Measurements from ENCODE around the gene SAP30BP. TPM values are rescaled to one million over a fixed set of nuclear protein-coding genes. Genes with fewer than 3 reads are reported as not detected.

The SAP30BP gene
- total and polyA plus RNA-seq, 5 experiments from 2014 or later, result 57.8 to 121 (median 72.0) TPM

DNA sequence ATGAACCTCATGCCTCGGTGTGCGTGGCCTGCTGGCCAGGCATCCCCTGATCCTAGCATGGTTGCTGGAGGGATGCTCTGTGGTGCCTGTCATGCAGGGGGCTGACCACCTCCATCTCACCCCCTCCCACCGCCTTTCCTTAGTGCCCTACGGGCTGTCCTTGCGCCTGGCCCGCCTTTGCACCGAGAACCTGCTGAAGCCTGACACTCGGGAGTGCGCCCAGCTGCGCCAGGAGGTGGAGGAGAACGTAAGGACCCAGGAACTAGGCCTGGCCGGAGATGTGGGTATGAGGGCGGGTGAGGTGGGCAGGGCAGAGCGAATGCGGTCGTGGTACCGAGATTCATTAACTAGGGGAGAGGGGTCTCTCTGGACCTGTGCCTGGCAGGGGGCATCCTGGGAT lies 73.1 kb downstream of the SAP30BP start:
- no peak for ATAC-seq
- Mint-ChIP-seq H3K9me3 (no peaks in the 10 kb centered on the region), H3K36me3 (no peaks in the 10 kb centered on the region), H3K4me1 (peaks cover 0 to 4% (median 0%) of the 10 kb centered on the region in 4 donors), H3K27me3 (peaks cover 0 to 7% (median 0%) of the 10 kb centered on the region in 5 donors), H3K27ac (no peak overlapping the region), H3K4me3 (no peak overlapping the region)
- POLR2A ChIA-PET, result no interaction called here
- DNase-seq, result no peak

DNA sequence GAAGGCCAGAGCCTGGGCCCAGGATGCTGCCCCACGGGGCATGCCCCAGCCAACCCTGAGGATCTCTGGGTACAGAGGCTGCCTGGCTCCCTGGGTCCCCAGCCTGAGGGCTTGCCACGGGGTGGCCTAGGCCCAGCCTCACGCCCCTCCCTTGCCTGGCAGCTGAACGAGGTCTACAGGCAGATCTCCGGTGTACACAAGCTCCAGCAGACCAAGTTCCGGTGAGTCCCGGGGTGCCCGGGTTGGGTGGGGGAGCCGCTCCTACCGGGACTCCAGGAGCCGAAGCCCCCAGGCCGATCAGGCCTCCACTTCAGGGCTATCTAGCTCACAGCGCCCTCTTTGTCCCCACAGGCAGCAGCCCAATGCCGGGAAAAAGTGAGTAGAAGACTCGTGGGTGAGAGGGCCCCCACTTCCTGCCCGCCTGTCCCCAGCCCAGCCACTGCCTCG lies 73.5 kb downstream of the SAP30BP start:
- ATAC-seq, result no peak
- H3K36me3 Mint-ChIP-seq, result no peaks in the 10 kb centered on the region
- POLR2A ChIA-PET, result no interaction called here
- H3K4me1 Mint-ChIP-seq, result peaks cover 0 to 4% (median 0%) of the 10 kb centered on the region in 4 donors
- no peak overlapping the region for H3K4me3 Mint-ChIP-seq
- H3K27ac Mint-ChIP-seq, result peak overlapping the region in 1 of 10 donors; percentile 9
- no peaks in the 10 kb centered on the region for H3K9me3 Mint-ChIP-seq
- no peak for DNase-seq
- H3K27me3 Mint-ChIP-seq, result peaks cover 0 to 7% (median 0%) of the 10 kb centered on the region in 5 donors

DNA sequence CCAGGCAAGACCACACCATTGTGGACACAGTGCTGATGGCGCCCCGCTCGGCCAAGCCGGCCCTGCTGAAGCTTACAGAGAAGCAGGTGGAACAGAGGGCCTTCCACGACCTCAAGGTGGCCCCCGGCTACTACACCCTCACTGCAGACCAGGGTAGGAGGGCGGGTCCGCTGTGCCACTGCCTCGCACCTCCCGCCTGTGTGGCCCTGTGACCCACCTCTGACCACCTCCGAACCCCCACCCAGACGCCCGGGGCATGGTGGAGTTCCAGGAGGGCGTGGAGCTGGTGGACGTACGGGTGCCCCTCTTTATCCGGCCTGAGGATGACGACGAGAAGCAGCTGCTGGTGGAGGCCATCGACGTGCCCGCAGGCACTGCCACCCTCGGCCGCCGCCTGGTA lies 75.2 kb downstream of the SAP30BP start:
- no peak overlapping the region for H3K4me3 Mint-ChIP-seq
- POLR2A ChIA-PET, result interaction anchor here (0.6 kb wide), 1 partner anchor 920 kb away, joined by 3 read pairs; no protein-coding TSS in a partner anchor
- no peak for DNase-seq
- no peak for ATAC-seq
- peaks cover 0 to 4% (median 0%) of the 10 kb centered on the region in 5 donors for H3K27me3 Mint-ChIP-seq
- H3K36me3 Mint-ChIP-seq, result no peaks in the 10 kb centered on the region
- no peak overlapping the region for H3K27ac Mint-ChIP-seq
- H3K4me1 Mint-ChIP-seq, result peaks cover 0 to 4% (median 0%) of the 10 kb centered on the region in 4 donors
- H3K9me3 Mint-ChIP-seq, result no peaks in the 10 kb centered on the region

DNA sequence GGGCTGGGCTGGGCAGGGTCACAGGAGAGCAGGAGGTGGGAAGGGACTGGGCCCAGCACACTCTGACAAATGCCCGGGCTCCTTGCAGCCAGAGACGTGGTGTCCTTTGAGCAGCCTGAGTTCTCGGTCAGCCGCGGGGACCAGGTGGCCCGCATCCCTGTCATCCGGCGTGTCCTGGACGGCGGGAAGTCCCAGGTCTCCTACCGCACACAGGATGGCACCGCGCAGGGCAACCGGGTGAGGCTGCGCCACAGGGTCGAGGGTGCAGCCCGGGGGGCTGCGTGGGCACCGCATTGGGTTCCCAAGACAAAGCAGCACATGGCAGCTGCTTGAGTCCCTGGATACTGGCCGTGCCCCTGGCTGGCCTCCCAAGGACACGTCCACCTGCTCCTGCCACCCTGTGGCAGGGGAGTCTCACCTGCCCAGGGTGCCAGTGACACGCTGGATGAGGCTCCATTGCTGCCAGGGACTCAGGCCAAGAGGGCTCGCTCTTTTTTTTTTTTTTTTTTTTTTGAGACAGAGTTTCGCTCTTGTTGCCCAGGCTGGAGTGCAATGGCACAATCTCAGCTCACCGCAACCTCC lies 76.6 kb downstream of the SAP30BP start:
- Mint-ChIP-seq H3K4me1 (peaks cover 3 to 7% (median 4%) of the 10 kb centered on the region in 4 donors), H3K27ac (no peak overlapping the region), H3K27me3 (peaks cover 0 to 3% (median 0%) of the 10 kb centered on the region in 5 donors), H3K36me3 (no peaks in the 10 kb centered on the region), H3K4me3 (no peak overlapping the region), H3K9me3 (no peaks in the 10 kb centered on the region)
- ATAC-seq (no peak), DNase-seq (no peak)
- POLR2A ChIA-PET, result interaction anchor here (0.6 kb wide), 1 partner anchor 398 kb away, joined by 3 read pairs; no protein-coding TSS in a partner anchor

DNA sequence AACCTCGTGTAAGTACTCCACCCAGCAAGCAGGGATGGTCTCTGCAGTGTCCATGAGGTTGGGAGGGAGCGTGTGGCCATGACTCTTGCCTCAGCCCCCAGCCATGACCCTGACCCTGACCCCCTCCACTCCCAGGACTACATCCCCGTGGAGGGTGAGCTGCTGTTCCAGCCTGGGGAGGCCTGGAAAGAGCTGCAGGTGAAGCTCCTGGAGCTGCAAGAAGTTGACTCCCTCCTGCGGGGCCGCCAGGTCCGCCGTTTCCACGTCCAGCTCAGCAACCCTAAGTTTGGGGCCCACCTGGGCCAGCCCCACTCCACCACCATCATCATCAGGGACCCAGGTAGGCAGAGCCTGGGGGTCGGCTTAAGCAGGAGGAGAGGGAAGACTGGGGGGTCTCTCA lies 81.6 kb downstream of the SAP30BP start:
- H3K27me3 Mint-ChIP-seq, result peaks cover 0 to 3% (median 0%) of the 10 kb centered on the region in 5 donors
- no peak overlapping the region for H3K27ac Mint-ChIP-seq
- POLR2A ChIA-PET, result interaction anchor here (0.6 to 3.3 kb wide), 5 partner anchors 30 to 130 kb away, joined by 3 to 14 read pairs (median 4); partner anchors contain the start of gene SMIM5
- H3K36me3 Mint-ChIP-seq, result no peaks in the 10 kb centered on the region
- H3K4me1 Mint-ChIP-seq, result peaks cover 8 to 14% (median 11%) of the 10 kb centered on the region in 4 donors
- H3K4me3 Mint-ChIP-seq, result no peak overlapping the region
- no peak for DNase-seq
- no peak for ATAC-seq
- H3K9me3 Mint-ChIP-seq, result no peaks in the 10 kb centered on the region

DNA sequence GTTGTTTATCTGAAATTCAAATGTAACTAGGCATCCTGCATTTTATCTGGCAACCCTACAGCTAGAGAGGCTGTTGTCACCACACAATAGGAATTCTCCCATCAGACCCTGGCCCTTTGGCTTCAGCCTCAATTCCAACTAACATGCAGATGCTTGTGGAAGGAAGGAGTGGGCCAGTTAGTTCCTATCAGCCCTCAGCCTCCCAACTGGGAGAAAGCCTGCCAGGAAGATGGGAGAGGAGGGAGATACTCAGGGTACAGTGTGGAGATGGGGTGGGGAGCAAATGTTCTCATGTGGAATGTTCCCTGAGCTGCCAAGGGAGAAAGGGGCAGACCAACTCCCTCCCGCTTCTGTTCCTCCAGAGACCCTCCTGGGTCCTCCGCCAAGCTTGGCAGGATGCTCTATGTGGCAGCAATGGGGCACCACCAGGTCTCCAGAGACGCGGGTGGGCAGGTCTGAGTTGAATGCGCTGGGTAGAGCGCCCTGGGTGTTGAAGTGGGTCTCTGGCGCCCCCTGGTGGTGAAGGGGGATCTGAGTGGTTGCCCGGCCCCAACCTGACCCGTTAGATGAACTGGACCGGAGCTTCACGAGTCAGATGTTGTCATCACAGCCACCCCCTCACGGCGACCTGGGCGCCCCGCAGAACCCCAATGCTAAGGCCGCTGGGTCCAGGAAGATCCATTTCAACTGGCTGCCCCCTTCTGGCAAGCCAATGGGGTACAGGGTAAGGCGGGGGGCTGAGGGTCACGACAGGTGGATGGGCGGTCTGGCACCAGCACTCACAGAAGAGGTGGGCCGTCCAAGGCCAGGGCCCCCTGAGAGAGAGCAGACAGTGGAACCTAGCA lies 82.6 kb downstream of the SAP30BP start:
- Mint-ChIP-seq H3K36me3 (no peaks in the 10 kb centered on the region), H3K27me3 (peaks cover 0 to 3% (median 0%) of the 10 kb centered on the region in 5 donors), H3K27ac (peak overlapping the region in 3 of 10 donors; percentile 27 to 83 (median 51)), H3K4me3 (peak overlapping the region in 1 of 10 donors; percentile 11), H3K9me3 (no peaks in the 10 kb centered on the region), H3K4me1 (peaks cover 10 to 18% (median 15%) of the 10 kb centered on the region in 4 donors)
- peak; percentile 67 to 73 for ATAC-seq
- POLR2A ChIA-PET, result interaction anchor here (0.6 to 3.3 kb wide), 5 partner anchors 29 to 117 kb away, joined by 3 to 14 read pairs (median 4); partner anchors contain the start of gene SMIM5
- peak; percentile 71 to 93 (median 86) for DNase-seq

DNA sequence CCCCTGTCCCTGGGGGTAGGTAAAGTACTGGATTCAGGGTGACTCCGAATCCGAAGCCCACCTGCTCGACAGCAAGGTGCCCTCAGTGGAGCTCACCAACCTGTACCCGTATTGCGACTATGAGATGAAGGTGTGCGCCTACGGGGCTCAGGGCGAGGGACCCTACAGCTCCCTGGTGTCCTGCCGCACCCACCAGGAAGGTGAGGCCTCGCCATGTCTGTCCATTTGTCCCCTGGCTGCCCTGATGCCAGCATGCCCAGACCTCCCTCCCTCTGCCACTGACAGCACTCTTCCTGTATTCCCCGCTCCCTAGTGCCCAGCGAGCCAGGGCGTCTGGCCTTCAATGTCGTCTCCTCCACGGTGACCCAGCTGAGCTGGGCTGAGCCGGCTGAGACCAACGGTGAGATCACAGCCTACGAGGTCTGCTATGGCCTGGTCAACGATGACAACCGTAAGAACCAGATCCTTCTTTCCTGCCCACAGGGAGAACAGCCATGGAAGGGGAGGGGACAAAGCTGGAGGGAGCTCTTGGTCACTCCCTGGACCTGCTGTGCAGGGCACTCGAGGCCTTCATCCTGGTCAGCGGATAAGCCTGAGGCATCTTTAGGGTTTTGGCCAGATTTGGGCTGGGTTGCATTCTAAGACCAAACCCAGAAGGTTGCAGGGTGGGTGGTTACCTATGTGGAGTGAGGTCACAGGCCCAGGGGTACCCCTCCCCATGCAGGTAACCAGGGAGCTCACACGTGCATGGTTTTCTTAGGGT lies 83.7 kb downstream of the SAP30BP start:
- ATAC-seq (no peak), DNase-seq (no peak)
- peaks cover 0 to 3% (median 0%) of the 10 kb centered on the region in 5 donors for H3K27me3 Mint-ChIP-seq
- H3K36me3 Mint-ChIP-seq, result no peaks in the 10 kb centered on the region
- H3K9me3 Mint-ChIP-seq, result no peaks in the 10 kb centered on the region
- H3K4me3 Mint-ChIP-seq, result no peak overlapping the region
- peaks cover 13 to 22% (median 18%) of the 10 kb centered on the region in 4 donors for H3K4me1 Mint-ChIP-seq
- POLR2A ChIA-PET, result interaction anchor here (0.6 to 3.3 kb wide), 4 partner anchors 28 to 118 kb away, joined by 4 to 14 read pairs (median 8); partner anchors contain the start of gene SMIM5
- H3K27ac Mint-ChIP-seq, result peak overlapping the region in 2 of 10 donors; percentile 4 to 83

DNA sequence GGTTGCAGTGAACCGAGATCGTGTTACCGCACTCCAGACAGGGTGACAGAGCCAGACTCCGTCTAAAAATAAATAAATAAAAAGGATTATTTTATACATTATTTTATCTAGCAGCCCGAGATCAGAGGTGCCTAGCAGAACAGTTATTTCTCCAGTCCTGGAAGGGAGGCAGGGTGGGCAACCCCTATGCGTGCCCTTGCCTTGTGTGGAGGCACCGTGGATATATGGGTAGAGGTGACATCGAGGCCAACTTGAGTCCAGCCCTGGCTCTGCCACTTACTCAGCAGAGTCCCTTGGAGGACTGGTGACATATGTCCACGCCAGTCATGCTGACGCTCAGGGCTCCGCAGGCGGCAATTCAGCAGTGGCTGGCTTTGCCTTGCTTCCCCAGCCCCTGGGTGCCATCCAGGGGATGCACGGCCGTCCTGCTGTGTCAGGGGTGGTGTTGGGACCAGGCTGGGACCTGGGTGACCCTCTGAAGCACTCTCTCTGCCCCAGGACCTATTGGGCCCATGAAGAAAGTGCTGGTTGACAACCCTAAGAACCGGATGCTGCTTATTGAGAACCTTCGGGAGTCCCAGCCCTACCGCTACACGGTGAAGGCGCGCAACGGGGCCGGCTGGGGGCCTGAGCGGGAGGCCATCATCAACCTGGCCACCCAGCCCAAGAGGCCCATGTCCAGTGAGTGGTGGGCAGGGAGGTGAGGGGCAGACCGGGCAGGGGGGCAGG lies 84.7 kb downstream of the SAP30BP start:
- DNase-seq (no peak), ATAC-seq (no peak)
- POLR2A ChIA-PET, result interaction anchor here (0.6 to 28.6 kb wide), 3 partner anchors 30 to 267 kb away, joined by 8 to 596 read pairs (median 10); partner anchors contain the start of genes SMIM5 and UNK
- peaks cover 0 to 3% (median 0%) of the 10 kb centered on the region in 5 donors for H3K27me3 Mint-ChIP-seq
- no peaks in the 10 kb centered on the region for H3K36me3 Mint-ChIP-seq
- peak overlapping the region in 1 of 10 donors; percentile 82 for H3K27ac Mint-ChIP-seq
- H3K4me1 Mint-ChIP-seq, result peaks cover 13 to 22% (median 19%) of the 10 kb centered on the region in 4 donors
- H3K4me3 Mint-ChIP-seq, result peak overlapping the region in 1 of 10 donors; percentile 33
- H3K9me3 Mint-ChIP-seq, result no peaks in the 10 kb centered on the region

DNA sequence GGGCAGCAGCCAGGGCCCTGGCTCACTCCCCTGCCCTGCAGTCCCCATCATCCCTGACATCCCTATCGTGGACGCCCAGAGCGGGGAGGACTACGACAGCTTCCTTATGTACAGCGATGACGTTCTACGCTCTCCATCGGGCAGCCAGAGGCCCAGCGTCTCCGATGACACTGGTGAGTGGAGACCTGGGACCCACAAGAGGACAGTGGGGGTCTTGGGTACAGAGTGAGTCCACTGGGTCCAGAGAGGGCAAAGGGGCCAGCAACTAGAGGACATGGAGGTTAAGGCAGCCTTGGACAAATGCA lies 85.2 kb downstream of the SAP30BP start:
- Mint-ChIP-seq H3K27ac (peak overlapping the region in 1 of 10 donors; percentile 69), H3K9me3 (no peaks in the 10 kb centered on the region), H3K27me3 (peaks cover 0 to 3% (median 0%) of the 10 kb centered on the region in 5 donors), H3K4me3 (peak overlapping the region in 3 of 10 donors; percentile 24 to 37 (median 33)), H3K36me3 (no peaks in the 10 kb centered on the region), H3K4me1 (peaks cover 13 to 22% (median 19%) of the 10 kb centered on the region in 4 donors)
- POLR2A ChIA-PET, result interaction anchor here (0.6 to 28.6 kb wide), 6 partner anchors 12 to 268 kb away, joined by 8 to 596 read pairs (median 11); partner anchors contain the start of genes GALK1, SMIM5 and UNK
- DNase-seq (no peak), ATAC-seq (no peak)

DNA sequence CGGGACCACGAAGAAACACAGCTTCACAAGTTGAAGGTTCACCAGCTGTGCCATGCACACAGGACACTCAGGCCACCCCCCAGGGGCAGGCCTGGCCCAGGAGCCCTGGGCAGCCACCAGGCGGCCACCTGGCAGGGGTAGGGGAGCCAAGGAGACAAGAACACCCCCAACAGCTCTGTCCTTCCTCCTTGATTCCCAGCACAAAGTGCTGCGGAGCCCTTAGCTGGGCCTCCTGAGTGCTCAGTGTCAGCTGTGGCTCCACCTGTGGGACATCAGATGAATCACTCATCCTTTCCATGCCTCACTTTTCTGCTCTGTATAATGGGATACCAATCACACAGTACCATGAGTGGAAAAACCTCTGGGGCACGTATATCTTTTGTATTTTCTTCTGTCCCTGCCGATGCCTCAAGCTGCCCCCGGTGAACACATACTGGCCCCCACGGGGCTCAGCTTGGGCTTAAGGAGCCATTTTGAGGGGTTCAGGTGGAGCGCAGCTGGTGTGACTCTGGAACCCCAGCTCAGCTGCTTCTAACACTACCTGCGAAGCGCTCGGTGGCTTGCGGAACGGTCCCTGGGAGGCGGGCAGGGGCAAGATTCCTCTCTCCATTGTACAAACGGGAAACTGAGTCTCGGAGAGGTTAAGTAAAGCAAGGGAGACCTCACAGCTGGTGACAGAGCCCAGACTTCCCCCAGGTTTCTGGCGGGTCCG lies 85.8 kb downstream of the SAP30BP start:
- DNase-seq, result peak in 1 of 10 donors; percentile 9
- POLR2A ChIA-PET, result interaction anchor here (0.6 to 28.6 kb wide), 26 partner anchors 11 to 490 kb away, joined by 3 to 596 read pairs (median 6); partner anchors contain the start of genes GALK1, RECQL5, SAP30BP and SMIM5

More for the DNA sequence above, 85.8 kb downstream of the SAP30BP start:
- H3K9me3 Mint-ChIP-seq, result no peaks in the 10 kb centered on the region
- H3K36me3 Mint-ChIP-seq, result no peaks in the 10 kb centered on the region
- peak overlapping the region in 6 of 10 donors; percentile 33 to 76 (median 68) for H3K27ac Mint-ChIP-seq
- ATAC-seq, result no peak
- H3K4me1 Mint-ChIP-seq, result peaks cover 10 to 17% (median 15%) of the 10 kb centered on the region in 4 donors
- H3K4me3 Mint-ChIP-seq, result peak overlapping the region; percentile 54 to 75 (median 62)
- no peaks in the 10 kb centered on the region for H3K27me3 Mint-ChIP-seq
